Sciatic nerve (tissue), 2 donors: Measurements from ENCODE around the gene INIP. TPM values are rescaled to one million over a fixed set of nuclear protein-coding genes. Genes with fewer than 3 reads are reported as not detected.

Experiments
- ATAC-seq: fragments of 200-7000 bp; cut with Tn5 transposase; one replicate; pipeline ENCODE4 v1.9.1; 2020; ENCODE audit warnings: mild to moderate bottlenecking, moderate library complexity
- DNase-seq: peaks from one replicate; pipeline ENCODE4 v3.0.0-alpha.2; 2020; ENCODE audit warnings: low spot score
- intact Hi-C: fragments of 100-400 bp; cut with DNase I; formaldehyde crosslinking; loops from one replicate; pipeline ENCODE4 v1.14.2; 2022
- total RNA-seq: library from RNA; stranded (reverse); fragmentation: NEBNext Ultra II Directional; extraction: Animal tissue kit (Norgen Biotek cat#: 25700); gene quantifications from one replicate; pipeline ENCODE4 v1.2.1, GENCODE V29; 2021
- donor health status: DM: no; HTN: no; CAD: no.
- donor health status: DM: no; HTN: no; CAD: no.

Gene INIP, protein sequence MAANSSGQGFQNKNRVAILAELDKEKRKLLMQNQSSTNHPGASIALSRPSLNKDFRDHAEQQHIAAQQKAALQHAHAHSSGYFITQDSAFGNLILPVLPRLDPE
- total RNA-seq: 23.5 TPM

DNA sequence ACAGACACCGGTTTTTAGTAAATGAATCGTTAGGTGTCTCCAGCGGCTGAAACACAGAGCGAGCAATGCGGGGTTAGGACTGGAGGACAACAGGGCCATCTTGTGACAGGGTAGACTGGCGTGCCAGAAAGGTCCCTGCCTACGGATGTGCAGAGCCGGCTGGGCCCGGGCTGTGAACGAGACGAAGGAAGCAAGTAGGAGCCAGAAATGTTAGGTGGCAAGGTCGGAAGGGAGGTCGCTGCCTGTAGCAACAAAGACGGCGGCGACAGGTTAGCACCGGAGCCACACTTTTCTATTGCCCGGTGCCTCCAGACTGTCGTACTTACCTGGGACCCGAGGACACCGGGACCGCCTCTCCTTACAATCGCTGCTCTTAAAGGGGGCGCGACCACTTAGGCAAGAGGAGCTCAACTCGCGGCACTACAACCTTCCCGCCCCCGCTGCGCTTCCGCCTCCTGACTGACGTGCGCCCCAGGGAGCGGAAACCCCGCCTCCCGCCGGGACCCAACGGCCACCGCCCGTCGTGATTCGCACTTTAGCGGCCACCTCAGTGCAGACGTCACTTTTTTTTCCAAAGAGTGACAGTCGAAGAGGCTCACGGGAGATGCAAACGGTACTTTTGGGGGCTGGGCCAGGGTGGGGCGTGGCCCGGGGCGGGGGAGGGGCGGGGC is at the start of gene INIP:
Gene INIP (minus strand): TSS at position 457 of the 671 bp plus-strand sequence. CDS start 1,632 bp downstream, outside the sequence.
- ATAC-seq (peak; percentile 98), DNase-seq (peak; percentile 96)
- intact Hi-C loops: no loop called here

DNA sequence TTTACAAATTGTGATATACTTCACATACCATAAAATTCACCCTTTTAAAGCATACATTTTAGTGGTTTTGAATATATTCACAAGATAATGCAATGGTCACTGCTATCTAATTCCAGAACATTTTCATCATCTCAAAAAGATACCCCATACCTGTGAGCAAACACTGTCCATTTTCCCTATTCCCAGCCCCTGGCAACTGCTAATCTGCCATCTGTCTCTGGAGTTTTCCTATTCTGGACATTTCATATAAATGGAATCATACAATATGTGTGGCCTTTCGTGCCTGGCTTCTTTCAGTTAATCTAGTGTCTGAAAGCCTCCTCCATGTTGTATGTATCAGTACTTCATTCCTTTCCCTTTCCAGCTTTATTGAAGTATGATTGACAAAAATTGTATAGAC is 47.4 kb upstream of the INIP start:
- ATAC-seq: no peak
- no peak for DNase-seq
- intact Hi-C loops: no loop called here

DNA sequence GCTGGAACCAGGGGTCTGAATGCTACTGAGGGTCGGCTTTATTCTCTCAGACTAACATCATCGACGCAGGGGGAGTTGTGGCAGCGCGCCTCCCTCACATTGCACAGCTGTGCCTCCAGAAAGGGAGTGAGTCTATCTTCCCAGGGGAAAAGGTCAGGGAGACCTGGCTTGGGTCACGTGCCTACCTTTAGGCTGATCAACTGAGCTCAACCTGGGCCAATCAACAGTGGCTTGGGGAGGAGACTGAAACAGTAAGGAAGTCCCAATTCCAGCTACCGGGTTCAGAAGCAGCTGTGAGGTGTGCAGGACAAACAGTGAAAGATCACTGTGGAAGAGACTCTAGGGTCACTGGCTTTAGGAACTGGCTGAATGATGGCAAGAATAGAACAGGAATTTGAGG is 46.9 kb upstream of the INIP start:
- ATAC-seq (no peak), DNase-seq (no peak)
- intact Hi-C loops: no loop called here

DNA sequence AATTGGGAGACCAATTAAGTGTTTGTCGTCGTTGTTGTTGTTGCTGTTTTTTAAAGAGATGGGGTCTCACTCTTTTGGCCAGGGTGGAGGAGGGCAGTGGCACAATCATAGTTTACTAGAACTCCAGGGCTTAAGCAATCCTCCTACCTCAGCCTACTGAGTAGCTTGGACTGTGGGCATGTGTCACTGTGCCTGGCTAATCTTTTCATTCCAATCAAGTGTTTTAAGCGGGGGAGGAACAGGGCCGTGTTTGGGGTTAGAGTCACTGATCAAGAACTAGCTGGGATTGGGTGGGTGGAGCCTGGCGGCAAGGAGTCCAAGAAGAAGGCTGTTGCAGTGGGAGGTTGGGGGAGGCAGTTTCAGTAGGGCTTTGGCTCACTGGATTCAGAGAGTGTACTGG is 46.4 kb upstream of the INIP start:
- intact Hi-C loops: no loop called here
- ATAC-seq: no peak
- no peak for DNase-seq

DNA sequence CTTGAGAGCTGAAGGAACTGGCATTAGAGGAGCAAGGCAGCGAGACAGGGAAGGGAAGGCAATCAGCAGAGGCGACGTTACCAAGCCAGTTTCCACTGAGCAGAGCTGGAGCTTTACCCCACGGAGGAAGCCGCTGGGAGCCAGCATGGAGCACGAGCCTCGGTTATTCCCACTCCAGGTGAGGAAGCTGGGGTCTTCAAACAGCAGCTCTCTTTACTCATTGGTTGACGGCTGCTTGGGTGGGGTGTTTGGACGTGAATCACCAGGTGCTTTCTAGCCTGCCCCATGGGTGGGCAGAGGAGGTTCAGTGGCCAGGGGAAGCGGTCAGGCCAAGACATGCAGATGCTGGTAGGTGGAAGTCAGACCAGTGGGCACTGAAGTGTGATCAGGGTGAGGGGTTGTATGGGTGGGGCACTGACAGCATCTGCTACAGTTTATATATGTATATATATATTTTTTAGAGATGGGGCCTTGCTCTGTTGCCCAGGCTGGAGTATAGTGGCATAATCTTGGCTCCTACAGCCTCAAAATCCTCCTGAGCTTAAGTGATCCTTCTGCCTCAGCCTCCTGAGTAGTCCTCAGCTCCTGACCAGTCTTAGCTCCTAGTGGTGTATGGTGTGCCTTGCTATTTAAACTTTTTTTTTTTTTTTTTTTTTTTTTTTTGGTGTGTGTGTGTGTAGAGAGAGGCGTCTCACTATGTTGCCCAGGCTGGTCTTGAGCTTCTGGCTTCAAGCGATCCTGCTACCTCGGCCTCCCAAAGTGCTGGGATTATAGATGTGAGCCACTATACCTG is 45.0 kb upstream of the INIP start:
- DNase-seq (no peak), ATAC-seq (no peak)
- intact Hi-C loops: no loop called here

DNA sequence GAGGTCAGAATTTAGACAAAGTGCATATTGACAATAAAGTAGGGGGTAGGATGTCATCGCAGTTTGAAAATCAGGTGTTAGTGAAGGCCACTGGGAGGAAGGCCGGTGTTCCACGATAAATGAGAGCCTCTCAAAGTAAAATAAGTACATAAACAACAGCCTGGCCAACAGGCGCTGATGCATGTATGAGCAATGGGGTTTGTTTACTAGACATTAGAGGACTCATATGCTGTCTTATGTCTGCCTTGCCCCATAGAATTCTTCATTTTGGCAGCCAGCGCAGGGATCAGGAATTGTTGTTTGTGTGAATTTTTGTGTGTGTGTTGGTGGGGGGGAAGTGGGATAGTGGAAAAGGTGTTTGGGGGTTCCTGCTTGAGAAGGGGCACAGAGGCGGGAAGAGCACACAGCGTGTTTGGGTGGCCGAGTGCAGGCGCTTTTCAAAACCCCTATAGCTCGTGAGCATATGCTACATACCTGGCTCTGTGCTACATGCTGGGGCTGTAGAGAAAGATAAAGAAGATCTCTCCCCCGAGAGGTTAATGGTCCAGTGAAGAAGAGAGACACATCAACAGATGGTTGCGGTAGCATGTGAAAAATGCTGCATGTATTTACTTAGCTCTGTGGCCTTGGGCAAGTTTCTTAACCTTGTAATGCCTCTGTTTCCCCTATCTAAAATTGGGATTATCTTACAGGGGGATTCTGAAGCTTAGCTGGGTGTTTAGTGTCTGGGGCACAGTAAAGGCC is 44.2 kb upstream of the INIP start:
- ATAC-seq: no peak
- intact Hi-C loops: no loop called here
- DNase-seq: no peak

DNA sequence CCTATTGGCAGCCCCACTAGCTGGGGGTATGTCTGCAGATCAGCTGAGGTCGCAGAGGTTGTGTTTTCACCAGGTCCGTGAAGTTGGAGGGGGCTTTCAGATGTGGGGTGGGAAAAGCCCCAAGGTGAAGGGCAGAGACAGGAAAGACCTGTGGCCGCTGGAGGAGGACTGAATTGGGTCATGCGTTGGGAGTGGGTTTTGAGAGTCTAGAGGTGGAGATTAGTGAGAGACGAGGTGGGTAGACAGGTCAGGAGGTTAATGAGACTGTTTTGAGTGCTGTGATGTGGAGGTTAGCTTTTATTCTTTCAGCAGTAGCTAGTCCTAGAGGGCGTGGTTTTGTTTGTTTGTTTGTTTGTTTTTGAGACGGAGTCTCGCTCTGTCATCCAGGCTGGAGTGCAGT is 42.9 kb upstream of the INIP start:
- ATAC-seq (no peak), DNase-seq (no peak)
- intact Hi-C loops: no loop called here

DNA sequence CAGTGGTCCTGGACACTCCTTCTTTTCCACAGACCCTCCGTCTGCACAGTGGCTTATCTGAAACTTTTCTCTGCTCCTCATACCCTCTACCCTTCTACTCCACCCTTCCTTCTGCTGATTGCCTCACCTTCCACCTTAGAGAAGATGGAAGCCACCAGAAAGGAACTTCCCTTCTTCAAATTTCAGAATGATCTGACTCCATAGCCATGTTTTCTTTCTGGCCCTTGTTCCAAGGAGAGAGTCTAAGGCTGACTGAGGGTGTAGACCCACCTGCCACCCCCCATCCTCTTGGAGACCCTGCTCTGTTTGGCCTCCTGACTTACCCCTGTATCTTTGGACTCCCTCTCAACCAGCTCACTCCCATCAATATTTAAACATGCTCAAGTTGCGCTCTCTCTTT is 40.0 kb upstream of the INIP start:
- intact Hi-C loops: no loop called here
- ATAC-seq: no peak
- DNase-seq: no peak

DNA sequence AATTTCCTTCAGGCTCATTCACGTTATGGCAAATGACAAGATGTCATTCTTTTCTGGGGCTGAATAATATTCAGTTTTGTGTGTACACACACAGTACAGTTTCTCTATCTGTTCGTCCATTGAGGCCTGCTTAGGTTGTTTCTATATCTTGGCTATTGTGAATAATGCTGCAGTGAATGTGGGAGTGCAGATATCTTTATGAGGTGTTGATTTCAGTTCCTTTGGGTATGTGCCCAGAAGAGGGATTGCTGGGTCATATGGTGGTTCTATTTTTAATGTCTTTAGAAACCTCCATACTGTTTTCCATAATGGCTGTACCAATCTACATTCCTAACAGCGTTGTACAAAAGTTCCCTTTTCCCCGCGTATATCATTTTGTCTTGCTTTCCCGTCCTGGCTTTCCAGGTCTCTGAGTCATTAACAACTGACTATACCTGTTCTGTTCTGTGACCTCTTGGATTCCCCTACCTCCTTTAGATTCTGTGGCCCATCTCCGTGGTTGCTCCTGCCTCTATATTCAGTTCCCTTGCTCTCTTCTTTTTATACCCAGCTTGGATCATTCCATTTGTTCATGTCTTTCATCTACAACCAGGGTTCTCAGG is 39.5 kb upstream of the INIP start:
- intact Hi-C loops: no loop called here
- no peak for ATAC-seq
- no peak for DNase-seq

DNA sequence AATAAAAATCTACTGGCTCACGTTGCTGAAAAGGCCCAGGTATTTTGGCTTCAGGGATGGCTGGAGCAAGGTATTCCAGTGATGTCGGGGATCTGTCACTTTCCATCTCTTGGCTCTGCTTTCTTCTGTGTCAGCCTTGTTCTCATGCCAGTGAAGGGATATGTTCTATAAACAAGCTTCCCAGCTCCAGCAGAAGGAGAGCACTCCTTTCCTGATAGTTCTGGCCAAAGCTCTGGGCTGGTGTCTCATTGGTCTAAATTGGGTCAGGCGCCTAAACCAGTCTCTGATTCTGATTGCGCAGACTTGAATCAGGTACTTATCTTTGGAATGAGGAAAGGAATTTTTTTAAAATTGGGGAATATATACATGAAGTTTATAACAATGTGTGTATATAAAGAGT is 37.8 kb upstream of the INIP start:
- DNase-seq: no peak
- no peak for ATAC-seq
- intact Hi-C loops: no loop called here

DNA sequence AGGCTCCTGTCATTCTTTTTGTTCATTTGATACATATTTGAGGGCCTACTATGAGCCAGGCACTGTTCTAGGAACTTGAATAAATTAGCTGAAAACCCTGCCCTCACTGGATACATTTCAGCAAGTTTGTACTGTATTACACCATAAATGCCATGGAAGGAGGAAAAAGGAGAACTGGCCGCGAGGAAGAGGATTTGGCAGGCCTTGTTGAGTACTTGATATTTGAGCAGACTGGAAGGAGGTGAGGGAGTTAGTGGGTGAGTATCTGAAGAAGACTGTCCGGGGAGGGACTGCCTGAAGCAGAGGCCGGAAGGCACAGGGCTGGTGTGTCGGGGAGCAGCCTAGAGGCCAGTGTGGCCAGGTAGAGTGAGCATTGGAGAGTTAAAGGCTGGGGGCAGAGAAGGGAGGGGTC is 37.1 kb upstream of the INIP start:
- intact Hi-C loops: no loop called here
- no peak for ATAC-seq
- no peak for DNase-seq

DNA sequence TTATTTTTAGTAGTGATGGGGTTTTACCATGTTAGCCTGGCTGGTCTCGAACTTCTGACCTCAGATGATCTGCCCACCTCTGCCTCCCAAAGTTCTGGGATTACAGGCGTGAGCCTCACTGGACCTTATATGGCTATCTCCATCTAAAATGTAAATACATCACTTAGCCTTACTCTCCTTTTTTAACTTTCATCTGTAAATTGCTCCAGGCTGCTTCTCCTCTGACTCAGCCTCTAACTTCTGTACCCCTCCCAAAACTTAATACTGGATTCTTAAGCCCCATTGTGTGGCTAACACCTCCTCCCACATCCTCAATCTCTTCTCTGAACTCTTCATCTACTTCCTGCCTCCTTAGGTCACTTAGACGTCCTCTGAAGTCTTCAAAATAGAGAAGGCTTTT is 36.7 kb upstream of the INIP start:
- intact Hi-C loops: no loop called here
- ATAC-seq: no peak

DNA sequence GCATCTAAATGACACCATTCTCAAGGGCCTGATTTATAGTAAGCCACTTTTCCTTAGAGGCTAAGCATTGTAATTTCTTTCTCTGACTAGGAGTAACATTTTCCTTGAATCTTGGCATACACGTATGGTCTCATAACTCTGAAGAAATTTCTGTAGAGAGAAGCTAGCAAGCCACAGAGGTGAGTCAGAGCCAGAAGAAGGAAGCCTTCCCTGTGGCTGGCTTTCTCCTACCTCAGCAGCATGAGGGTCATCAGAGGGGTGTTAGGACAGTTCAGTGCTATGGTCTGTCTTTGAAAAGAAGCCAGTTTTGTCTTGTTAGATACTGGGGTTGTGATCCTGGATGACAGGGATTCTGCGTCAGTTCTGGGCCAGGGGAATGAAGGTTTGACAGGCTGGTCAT is 35.8 kb upstream of the INIP start:
- ATAC-seq: no peak
- no peak for DNase-seq
- intact Hi-C loops: no loop called here

More for the DNA sequence above, 36.7 kb upstream of the INIP start:
- DNase-seq: no peak

DNA sequence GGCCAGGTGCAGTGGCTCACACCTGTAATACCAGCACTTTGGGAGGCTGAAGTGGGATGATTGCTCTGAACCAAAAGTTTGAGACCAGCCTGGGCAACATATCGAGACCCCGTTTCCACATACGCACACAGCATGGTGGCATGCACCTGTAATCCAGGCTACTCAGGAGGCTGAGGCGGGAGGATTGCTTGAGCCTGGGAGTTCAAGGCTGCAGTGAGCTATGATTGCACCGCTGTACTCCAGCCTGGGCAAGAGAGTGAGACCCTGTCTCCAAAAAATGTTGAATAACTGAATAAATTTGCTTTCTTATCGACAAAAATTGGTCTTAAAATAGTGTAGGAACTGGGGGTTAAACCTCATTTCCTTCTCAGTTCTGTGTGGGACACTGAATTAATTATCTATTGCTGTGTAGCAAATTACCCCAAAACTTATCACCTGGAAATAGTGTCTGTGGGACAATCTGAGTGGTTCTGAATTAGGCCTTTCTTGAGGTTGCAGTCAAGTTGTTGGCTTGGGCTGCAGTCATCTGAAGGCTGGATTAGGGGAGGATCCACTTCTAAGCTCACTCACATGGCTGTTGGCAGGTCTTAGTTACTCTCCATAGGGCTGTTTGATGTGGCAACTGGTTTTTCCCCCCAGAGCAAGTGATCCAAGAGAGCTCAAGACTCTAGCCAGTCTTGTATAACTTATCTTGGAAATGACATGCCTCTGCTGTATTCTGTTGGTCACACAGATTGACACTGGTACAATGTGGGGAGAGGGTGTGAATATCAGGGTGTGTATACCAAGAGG is 34.6 kb upstream of the INIP start:
- intact Hi-C loops: no loop called here
- no peak for DNase-seq
- no peak for ATAC-seq

DNA sequence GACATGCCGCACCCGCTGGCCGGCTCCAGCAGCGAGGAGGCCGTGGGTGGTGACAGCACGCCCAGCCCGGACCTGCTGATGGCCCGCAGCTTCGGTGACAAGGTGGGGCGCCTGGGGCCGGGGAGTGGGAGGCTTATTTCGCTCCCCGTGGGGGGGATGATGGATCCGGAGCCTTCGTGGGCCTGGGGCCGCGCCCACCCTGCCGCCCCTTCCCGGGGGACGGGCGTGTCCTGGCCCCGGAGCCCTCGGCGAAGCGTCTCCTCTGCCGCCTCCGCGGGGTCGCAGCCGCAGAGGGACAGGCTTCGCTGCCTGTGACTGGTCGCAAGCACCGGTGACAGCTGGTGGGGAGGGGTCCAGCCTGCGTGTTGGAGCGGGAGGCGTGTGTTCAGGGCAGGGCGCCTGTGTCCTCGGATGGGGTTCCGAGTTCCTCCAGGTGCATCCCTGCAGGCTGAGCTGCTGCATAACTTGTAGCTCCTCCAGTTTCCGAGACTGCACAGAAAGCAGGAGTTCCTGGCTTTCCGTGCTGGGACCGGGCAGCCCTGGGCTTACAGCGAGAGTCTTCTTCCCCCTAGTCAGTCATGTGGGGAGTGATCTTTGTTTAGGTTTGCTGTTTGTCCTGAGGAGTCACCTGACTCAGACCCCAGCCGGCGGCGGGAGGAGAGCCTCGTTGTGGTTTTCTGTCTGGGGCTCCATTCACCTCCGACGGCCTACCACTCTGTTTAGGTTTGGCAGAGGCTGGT is 33.3 kb upstream of the INIP start:
- intact Hi-C loops: no loop called here
- ATAC-seq (peak; percentile 33), DNase-seq (peak; percentile 68)

DNA sequence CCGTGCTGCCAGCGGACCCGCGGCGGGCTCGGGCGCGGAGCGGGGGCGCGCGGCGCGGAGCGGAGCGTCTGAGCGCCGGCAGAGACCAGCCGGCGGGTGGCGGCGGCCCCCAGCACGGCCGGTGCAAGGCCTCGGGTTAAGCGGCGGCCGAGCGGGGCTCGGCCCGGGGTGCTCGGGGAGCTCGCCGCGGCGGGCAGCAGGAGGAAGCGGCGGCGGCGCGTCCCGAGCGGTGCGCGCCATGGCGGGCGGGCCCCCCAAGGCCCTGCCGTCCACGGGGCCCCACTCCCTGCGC is 32.8 kb upstream of the INIP start:
- intact Hi-C loops: no loop called here
- no peak for ATAC-seq
- no peak for DNase-seq

DNA sequence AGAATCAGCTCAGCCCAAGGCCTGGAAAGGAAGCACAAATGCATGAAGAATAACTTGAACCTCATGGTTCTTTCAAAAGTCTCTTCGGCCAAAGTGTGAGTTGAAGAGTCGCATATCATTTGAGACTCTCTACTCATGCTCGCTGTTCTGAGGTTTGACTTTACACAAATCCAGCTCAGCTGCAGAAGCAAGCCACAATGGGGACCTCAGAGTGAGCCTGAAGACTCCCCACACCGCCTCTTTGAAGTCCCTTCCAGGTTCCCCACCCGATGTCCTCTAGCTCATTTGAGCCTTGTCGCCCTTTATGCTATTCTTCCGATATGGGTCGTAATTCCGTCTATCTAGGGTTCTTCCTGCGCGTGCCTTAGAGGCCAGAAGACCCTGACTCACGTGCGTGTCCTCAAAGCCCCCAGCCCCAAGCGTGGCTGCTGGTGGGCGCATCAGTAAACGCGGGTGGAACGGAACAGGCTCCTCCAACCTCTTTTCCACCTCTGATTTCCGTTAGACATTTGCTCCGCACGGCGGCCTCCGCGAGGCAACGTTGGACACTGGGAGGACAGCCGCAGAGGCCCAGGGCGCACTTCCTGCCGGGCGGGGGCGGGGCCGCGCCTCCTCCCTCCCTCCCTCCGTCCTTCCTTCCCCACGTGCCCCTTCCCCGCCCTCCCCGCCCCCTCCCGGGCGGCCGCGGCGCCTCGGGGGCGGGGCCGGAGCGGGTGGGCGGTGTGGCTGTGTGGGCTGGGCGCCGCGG is 32.3 kb upstream of the INIP start, which contains the start of gene SNX30:
Gene SNX30 (plus strand): TSS at position 745 of the 748 bp plus-strand sequence. CDS start 242 bp downstream, outside the sequence.
- DNase-seq (peak; percentile 93), ATAC-seq (peak; percentile 97)
- intact Hi-C loops: no loop called here
